Duodenal mucosa (tissue), 2 donors: ENCODE data around the gene GLI1.
"Not testable (repeated sequence)": the region's sequence is repeated elsewhere in the genome, so short reads cannot be mapped to it uniquely, and the experiment has no call there.

Experiments
- H3K27ac ChIP-seq: one replicate; pipeline ENCODE4 v1.7.0; 2013; ENCODE audit warnings: low read depth, low read length
- H3K27me3 ChIP-seq, 2 donors: one replicate each; pipeline ENCODE4 v1.7.0; 2013; ENCODE audit warnings: low read length in 2 of 2, control low read depth in 1 of 2; ENCODE audit not compliant: insufficient read depth in 2 of 2, control insufficient read depth in 1 of 2
- H3K36me3 ChIP-seq, 2 donors: one replicate each; pipeline ENCODE4 v1.7.0; 2013; ENCODE audit warnings: low read length in 2 of 2, control low read depth in 1 of 2; ENCODE audit not compliant: insufficient read depth in 2 of 2, control insufficient read depth in 1 of 2
- H3K4me1 ChIP-seq, 2 donors: one replicate each; pipeline ENCODE4 v1.7.0; 2013; ENCODE audit warnings: low read length in 2 of 2, control low read depth in 1 of 2; ENCODE audit not compliant: insufficient read depth in 2 of 2, control insufficient read depth in 1 of 2
- H3K4me3 ChIP-seq, 2 donors: one replicate each; pipeline ENCODE4 v1.7.0; 2013; ENCODE audit warnings: low read length in 2 of 2, low read depth in 1 of 2
- H3K9ac ChIP-seq, 2 donors: one replicate each; pipeline ENCODE4 v1.7.0; 2013; ENCODE audit warnings: low read length in 2 of 2, low read depth in 1 of 2
- H3K9me3 ChIP-seq, 2 donors: one replicate each; pipeline ENCODE4 v1.7.0; 2013; ENCODE audit warnings: low read length in 2 of 2, control low read depth in 1 of 2; ENCODE audit not compliant: control insufficient read depth in 1 of 2

GLI1 gene

DNA sequence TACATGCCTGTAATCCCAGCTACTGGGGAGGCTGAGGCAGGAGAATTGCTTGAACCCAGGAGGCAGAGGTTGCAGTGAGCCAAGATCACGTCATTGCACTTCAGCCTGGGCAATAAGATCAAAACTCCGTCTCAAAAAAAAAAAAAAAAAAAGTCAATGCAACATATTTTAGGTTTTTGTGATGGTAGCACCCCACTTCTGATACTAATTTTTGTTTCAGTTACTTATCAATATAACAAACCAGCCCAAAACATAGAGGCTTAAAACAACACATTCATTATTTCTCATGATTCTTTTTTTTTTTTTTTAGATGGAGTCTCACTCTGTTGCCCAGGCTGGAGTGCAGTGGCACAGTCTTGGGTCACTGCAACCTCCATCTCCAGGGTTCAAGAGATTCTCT lies 18.2 kb upstream of the GLI1 start:
- H3K27ac ChIP-seq, H3K9me3 ChIP-seq, H3K4me3 ChIP-seq, H3K9ac ChIP-seq, H3K4me1 ChIP-seq, H3K27me3 ChIP-seq, H3K36me3 ChIP-seq: not testable (repeated sequence)

DNA sequence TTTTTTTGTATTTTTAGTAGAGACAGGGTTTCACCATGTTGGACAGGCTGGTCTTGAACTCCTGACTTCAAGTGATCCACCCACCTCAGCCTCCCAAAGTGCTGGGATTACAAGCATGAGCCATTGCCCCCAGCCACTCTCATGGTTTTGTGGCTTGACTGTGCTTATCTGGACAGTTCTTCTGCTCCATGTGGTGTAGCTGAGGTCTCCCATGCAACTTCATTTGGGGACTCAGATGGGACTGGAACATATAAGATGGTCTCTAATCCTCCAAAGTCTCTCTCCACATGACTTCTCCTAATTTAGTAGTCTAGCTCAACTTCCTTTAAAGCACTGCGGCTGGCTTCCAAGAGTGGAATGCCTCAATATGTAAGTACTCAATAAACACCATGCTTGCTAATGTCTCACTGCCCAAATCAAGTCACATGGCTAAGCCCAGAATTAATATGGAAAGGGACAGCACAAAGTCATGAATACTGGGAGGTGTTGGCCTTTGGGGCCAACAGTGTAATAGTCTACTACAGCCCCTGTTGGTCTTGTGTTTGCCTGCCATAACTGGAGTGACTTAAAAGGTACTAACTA lies 17.6 kb upstream of the GLI1 start:
- Histone ChIP-seq H3K27ac (no peak overlapping the region), H3K36me3 (no peaks in the 10 kb centered on the region), H3K9ac (no peak overlapping the region), H3K4me1 (no peaks in the 10 kb centered on the region), H3K9me3 (no peaks in the 10 kb centered on the region), H3K27me3 (no peaks in the 10 kb centered on the region), H3K4me3 (no peak overlapping the region)

DNA sequence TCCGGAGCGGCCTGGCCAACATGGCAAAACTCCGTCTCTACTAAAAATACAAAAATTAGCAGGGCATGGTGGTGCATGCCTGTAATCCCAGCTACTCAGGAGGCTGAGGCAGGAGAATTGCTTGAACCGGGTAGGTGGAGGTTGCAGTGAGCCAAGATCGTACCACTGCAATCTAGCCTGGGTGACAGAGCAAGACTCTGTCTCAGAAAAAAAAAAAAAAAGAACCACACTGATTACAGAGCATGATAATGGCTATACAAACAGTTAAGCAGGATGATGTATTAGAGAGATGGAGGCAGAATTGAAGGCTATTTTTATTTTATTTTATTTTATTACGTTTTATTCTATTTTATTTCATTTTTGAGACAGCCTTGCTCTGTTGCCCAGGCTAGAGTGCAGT lies 15.2 kb upstream of the GLI1 start:
- not testable (repeated sequence) for H3K9ac ChIP-seq, H3K4me1 ChIP-seq, H3K36me3 ChIP-seq, H3K27ac ChIP-seq, H3K27me3 ChIP-seq, H3K4me3 ChIP-seq, H3K9me3 ChIP-seq

GRCh38 chr12:57444744-57445143 lies 14.8 kb upstream of the GLI1 start:
- no peaks in the 10 kb centered on the region for H3K27me3 ChIP-seq
- no peak overlapping the region for H3K4me3 ChIP-seq
- H3K36me3 ChIP-seq: no peaks in the 10 kb centered on the region
- no peaks in the 10 kb centered on the region for H3K9me3 ChIP-seq
- no peak overlapping the region for H3K9ac ChIP-seq
- no peak overlapping the region for H3K27ac ChIP-seq
- no peaks in the 10 kb centered on the region for H3K4me1 ChIP-seq

DNA sequence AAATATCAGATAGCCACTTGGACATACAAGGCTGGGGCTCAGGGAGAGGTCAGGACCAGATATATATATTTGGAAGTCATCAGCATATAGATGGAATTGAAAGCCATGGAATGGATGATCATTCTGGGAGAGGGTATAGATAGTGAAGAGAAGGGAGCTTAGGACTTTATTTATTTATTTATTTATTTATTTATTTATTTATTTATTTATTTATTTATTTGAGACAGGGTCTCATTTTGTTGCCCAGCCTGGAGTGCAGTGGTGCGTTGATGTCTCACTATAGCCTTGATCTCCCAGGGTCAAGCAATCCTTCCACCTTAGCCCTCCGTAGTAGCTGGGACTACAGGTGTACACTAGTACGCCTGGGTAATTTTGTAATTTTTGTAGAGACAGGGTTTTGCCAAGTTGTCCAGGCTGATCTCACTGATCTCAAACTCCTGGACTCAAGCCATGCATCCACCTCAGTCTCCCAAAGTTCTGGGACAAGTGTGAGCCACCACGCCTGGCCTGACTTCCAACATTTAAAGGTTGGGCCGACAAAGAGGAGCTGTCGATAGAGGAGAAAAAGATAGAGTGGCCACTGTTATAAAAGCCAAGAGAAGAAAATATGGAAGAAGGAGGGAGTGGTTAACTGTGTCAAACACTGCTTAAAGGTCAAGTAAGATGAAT lies 13.2 kb upstream of the GLI1 start:
- H3K9me3 ChIP-seq: no peaks in the 10 kb centered on the region
- H3K36me3 ChIP-seq: no peaks in the 10 kb centered on the region
- H3K9ac ChIP-seq: no peak overlapping the region
- H3K4me1 ChIP-seq: no peaks in the 10 kb centered on the region
- peaks cover 0 to 2% of the 10 kb centered on the region in 2 donors for H3K27me3 ChIP-seq
- no peak overlapping the region for H3K4me3 ChIP-seq
- H3K27ac ChIP-seq: no peak overlapping the region

GRCh38 chr12:57448669-57449068 lies 10.9 kb upstream of the GLI1 start:
- Histone ChIP-seq H3K27me3 (peaks cover 0 to 2% of the 10 kb centered on the region in 2 donors), H3K36me3 (no peaks in the 10 kb centered on the region), H3K4me1 (no peaks in the 10 kb centered on the region), H3K4me3 (no peak overlapping the region), H3K9me3 (no peaks in the 10 kb centered on the region), H3K27ac (no peak overlapping the region), H3K9ac (no peak overlapping the region)

DNA sequence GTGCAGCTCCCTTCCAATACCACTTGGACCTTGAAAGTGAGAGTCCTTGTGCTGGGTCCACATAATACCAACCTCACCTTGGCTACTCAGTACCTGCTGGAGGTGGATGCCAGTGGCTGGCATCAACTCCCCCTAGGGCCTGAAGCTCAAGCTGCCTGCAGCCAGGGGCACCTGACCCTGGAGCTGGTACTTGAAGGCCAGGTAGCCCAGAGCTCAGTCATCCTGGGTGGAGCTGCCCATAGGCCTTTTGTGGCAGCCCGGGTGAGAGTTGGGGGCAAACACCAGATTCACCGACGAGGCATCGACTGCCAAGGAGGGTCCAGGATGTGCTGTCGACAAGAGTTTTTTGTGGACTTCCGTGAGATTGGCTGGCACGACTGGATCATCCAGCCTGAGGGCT lies 10.2 kb upstream of the GLI1 start:
- no peaks in the 10 kb centered on the region for H3K4me1 ChIP-seq
- no peak overlapping the region for H3K9ac ChIP-seq
- no peak overlapping the region for H3K4me3 ChIP-seq
- no peak overlapping the region for H3K27ac ChIP-seq
- no peaks in the 10 kb centered on the region for H3K9me3 ChIP-seq
- no peaks in the 10 kb centered on the region for H3K36me3 ChIP-seq
- peaks cover 0 to 2% of the 10 kb centered on the region in 2 donors for H3K27me3 ChIP-seq

GRCh38 chr12:57450057-57450456 lies 9.5 kb upstream of the GLI1 start:
- Histone ChIP-seq H3K4me1 (no peaks in the 10 kb centered on the region), H3K9me3 (no peaks in the 10 kb centered on the region), H3K27me3 (peaks cover 0 to 2% of the 10 kb centered on the region in 2 donors), H3K36me3 (no peaks in the 10 kb centered on the region), H3K9ac (no peak overlapping the region), H3K4me3 (no peak overlapping the region), H3K27ac (no peak overlapping the region)

DNA sequence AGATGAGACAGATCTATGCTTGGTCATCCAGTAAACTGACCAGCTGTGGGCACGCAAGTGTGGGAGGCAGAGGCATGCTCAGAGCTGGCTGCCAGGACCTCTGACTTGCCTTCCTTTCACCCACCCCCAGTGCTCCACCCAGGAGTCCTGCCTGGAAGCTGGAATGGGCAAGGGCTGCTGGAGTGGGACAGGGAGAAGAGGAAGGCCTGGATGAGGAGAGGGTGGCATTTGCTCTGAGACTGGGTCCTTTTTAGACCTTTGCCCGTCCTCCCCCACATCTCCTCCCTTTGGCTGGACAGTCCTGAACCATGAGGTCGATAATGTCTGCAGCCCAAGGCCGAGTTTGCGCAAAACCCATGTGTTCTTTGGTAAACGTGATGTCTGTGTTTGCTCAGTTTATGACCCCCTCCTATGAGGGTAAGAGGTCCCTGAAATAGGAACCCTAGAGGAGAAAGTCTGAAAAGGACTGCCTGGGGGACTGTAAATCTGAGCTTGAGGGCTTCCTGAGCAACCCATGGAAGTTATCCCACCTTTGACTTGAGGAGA lies 8.3 kb upstream of the GLI1 start:
- no peak overlapping the region for H3K9ac ChIP-seq
- H3K9me3 ChIP-seq: no peaks in the 10 kb centered on the region
- H3K4me3 ChIP-seq: no peak overlapping the region
- no peak overlapping the region for H3K27ac ChIP-seq
- H3K4me1 ChIP-seq: peaks cover 7 to 10% of the 10 kb centered on the region in 2 donors
- no peaks in the 10 kb centered on the region for H3K36me3 ChIP-seq
- peaks cover 0 to 2% of the 10 kb centered on the region in 2 donors for H3K27me3 ChIP-seq

GRCh38 chr12:57452181-57452936 lies 7.2 kb upstream of the GLI1 start:
- Histone ChIP-seq H3K27me3 (peaks cover 0 to 2% of the 10 kb centered on the region in 2 donors), H3K4me3 (no peak overlapping the region), H3K27ac (no peak overlapping the region), H3K4me1 (peaks cover 7 to 10% of the 10 kb centered on the region in 2 donors), H3K36me3 (no peaks in the 10 kb centered on the region), H3K9ac (no peak overlapping the region), H3K9me3 (no peaks in the 10 kb centered on the region)
